ENCODE results near the gene SMYD3.

- TF ChIP-seq CTCF (conservative IDR thresholded peaks at IDR 0.05 in 1 of 2, IDR thresholded peaks at IDR 0.05 in 1 of 2; ENCODE audit: low read depth in 1 of 2, low read length in 2 of 2) = no peak
- TF ChIP-seq EZH2 (IDR thresholded peaks at IDR 0.05; ENCODE audit: low read length, missing control alignments) = no peak
These were observed 804.7 kb downstream of the SMYD3 start for GRCh38 chr1:245702346-245702745.
